ENCODE results near the gene MTR.

The MTR gene

DNA sequence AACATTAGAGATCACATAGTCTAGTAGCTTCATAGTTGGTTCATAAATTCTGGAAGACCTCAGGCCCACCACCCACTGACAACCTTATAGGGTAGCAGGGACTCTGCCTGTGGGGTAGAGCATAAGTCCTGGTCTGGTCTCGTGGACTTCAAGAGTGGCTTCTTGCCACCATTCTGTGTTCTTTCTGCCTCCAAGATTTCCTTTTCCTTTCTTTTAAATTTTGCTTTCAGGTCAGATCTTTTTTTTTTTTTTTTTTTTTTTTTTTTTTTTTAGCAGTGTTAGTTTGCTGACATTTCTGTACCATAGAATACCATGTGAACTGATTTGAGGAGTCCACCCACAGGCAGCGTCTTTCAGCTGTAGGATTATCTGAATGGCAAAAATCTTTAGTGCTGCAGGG lies 28.5 kb downstream of the MTR start:
- Histone ChIP-seq H3K9me3 (replicated peaks; ENCODE audit: insufficient read depth, low read length) (no peaks in the 10 kb centered on the region), H3K27ac (ENCODE audit: low read length) (no peak overlapping the region), H3K36me3 (replicated peaks; ENCODE audit: insufficient read depth, low read length) (no peaks in the 10 kb centered on the region), H3F3A (ENCODE audit: insufficient read depth, low read length) (no peaks in the 10 kb centered on the region), H3K9ac (ENCODE audit: low read length) (no peak overlapping the region), H3K79me2 (ENCODE audit: low read length) (no peaks in the 10 kb centered on the region), H3K27me3 (replicated peaks; ENCODE audit: insufficient read depth, low read length) (no peaks in the 10 kb centered on the region), H3K9me2 (replicated peaks; ENCODE audit: insufficient read depth, low read length) (no peaks in the 10 kb centered on the region), H3K4me2 (ENCODE audit: low read depth, low read length) (no peak overlapping the region), H2AFZ (ENCODE audit: low read length) (no peak overlapping the region), H4K20me1 (ENCODE audit: insufficient read depth, low read length) (no peaks in the 10 kb centered on the region), H3K4me1 (ENCODE audit: low read length) (no peaks in the 10 kb centered on the region), H3K4me3 (ENCODE audit: low read length) (no peak overlapping the region)
- TF ChIP-seq EZH2 (optimal IDR thresholded peaks at IDR 0.05; ENCODE audit: low read depth, low read length) (no peak), EZH2phosphoT487 (IDR thresholded peaks at IDR 0.05; ENCODE audit: low read length) (no peak)
- TF ChIP-seq, protein P1, sequence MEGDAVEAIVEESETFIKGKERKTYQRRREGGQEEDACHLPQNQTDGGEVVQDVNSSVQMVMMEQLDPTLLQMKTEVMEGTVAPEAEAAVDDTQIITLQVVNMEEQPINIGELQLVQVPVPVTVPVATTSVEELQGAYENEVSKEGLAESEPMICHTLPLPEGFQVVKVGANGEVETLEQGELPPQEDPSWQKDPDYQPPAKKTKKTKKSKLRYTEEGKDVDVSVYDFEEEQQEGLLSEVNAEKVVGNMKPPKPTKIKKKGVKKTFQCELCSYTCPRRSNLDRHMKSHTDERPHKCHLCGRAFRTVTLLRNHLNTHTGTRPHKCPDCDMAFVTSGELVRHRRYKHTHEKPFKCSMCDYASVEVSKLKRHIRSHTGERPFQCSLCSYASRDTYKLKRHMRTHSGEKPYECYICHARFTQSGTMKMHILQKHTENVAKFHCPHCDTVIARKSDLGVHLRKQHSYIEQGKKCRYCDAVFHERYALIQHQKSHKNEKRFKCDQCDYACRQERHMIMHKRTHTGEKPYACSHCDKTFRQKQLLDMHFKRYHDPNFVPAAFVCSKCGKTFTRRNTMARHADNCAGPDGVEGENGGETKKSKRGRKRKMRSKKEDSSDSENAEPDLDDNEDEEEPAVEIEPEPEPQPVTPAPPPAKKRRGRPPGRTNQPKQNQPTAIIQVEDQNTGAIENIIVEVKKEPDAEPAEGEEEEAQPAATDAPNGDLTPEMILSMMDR (IDR thresholded peaks at IDR 0.05; ENCODE audit: low read length), result no peak
- DNase-seq, result no peak

DNA sequence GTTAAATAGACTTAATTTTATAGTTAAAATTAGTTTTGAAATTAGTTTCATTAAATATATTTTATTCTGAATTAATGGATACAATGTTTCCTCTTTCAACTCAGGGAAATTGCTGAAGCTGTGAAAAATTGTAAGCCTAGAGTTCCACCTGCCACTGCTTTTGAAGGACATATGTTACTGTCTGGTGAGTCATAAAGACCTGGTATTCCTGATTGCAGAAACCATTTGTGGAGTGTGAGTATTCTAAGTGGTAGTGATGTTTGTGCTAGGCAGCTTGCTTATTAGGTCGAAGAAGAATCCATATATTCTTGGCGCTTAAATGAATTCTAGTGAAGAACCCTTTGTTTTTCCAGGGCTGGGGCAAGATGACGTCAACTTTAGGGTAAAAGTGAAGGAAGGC lies 34.0 kb downstream of the MTR start:
- H3K9me3 ChIP-seq (replicated peaks; ENCODE audit: insufficient read depth, low read length), result no peaks in the 10 kb centered on the region
- peaks cover 3% of the 10 kb centered on the region; the same call in 1 of the 2 replicates for H3K36me3 ChIP-seq (replicated peaks; ENCODE audit: insufficient read depth, low read length)
- H3K4me2 ChIP-seq (ENCODE audit: low read depth, low read length), result no peak overlapping the region
- TF ChIP-seq EZH2 (optimal IDR thresholded peaks at IDR 0.05; ENCODE audit: low read depth, low read length) (no peak), EZH2phosphoT487 (IDR thresholded peaks at IDR 0.05; ENCODE audit: low read length) (no peak)
- TF ChIP-seq, protein P1 (IDR thresholded peaks at IDR 0.05; ENCODE audit: low read length), result no peak
- H3K4me1 ChIP-seq (ENCODE audit: low read length), result no peaks in the 10 kb centered on the region
- H3F3A ChIP-seq (ENCODE audit: insufficient read depth, low read length), result no peaks in the 10 kb centered on the region
- no peak overlapping the region for H2AFZ ChIP-seq (ENCODE audit: low read length)
- no peak for DNase-seq
- no peaks in the 10 kb centered on the region for H3K79me2 ChIP-seq (ENCODE audit: low read length)
- H3K27ac ChIP-seq (ENCODE audit: low read length), result no peak overlapping the region
- no peaks in the 10 kb centered on the region for H3K9me2 ChIP-seq (replicated peaks; ENCODE audit: insufficient read depth, low read length)
- H4K20me1 ChIP-seq (ENCODE audit: insufficient read depth, low read length), result no peaks in the 10 kb centered on the region
- H3K27me3 ChIP-seq (replicated peaks; ENCODE audit: insufficient read depth, low read length), result no peaks in the 10 kb centered on the region
- H3K4me3 ChIP-seq (ENCODE audit: low read length), result no peak overlapping the region
- no peak overlapping the region for H3K9ac ChIP-seq (ENCODE audit: low read length)

DNA sequence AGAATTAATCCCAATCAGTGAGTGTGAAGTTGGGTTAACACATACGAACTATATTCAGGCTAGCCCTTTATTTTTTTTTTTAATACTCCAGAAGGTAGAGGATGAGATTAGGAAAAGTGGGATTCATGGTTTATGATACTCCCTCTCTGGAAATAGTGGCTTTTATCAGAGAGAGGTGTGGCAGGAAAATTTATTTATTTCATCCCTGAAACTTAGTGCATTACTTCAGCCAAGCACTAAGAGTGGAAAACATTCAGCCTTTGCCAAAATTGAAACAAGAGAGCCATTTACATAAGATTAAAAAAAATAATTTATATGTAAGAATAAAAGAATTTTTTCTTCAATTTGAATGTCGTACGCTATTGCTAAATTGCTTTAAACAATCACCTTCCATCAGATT lies 35.0 kb downstream of the MTR start:
- peaks cover 3% of the 10 kb centered on the region; the same call in 1 of the 2 replicates for H3K36me3 ChIP-seq (replicated peaks; ENCODE audit: insufficient read depth, low read length)
- no peak overlapping the region for H3K4me3 ChIP-seq (ENCODE audit: low read length)
- H3K9me2 ChIP-seq (replicated peaks; ENCODE audit: insufficient read depth, low read length), result no peaks in the 10 kb centered on the region
- H3K9ac ChIP-seq (ENCODE audit: low read length), result no peak overlapping the region
- H3K4me1 ChIP-seq (ENCODE audit: low read length), result no peaks in the 10 kb centered on the region
- no peaks in the 10 kb centered on the region for H3K79me2 ChIP-seq (ENCODE audit: low read length)
- no peak overlapping the region for H3K27ac ChIP-seq (ENCODE audit: low read length)
- no peak for TF ChIP-seq EZH2 (optimal IDR thresholded peaks at IDR 0.05; ENCODE audit: low read depth, low read length)
- TF ChIP-seq EZH2phosphoT487 (IDR thresholded peaks at IDR 0.05; ENCODE audit: low read length), result no peak
- TF ChIP-seq, protein P1 (IDR thresholded peaks at IDR 0.05; ENCODE audit: low read length), result no peak
- no peaks in the 10 kb centered on the region for H3K27me3 ChIP-seq (replicated peaks; ENCODE audit: insufficient read depth, low read length)
- no peaks in the 10 kb centered on the region for H3F3A ChIP-seq (ENCODE audit: insufficient read depth, low read length)
- no peak overlapping the region for H2AFZ ChIP-seq (ENCODE audit: low read length)
- H4K20me1 ChIP-seq (ENCODE audit: insufficient read depth, low read length), result no peaks in the 10 kb centered on the region
- no peaks in the 10 kb centered on the region for H3K9me3 ChIP-seq (replicated peaks; ENCODE audit: insufficient read depth, low read length)
- no peak overlapping the region for H3K4me2 ChIP-seq (ENCODE audit: low read depth, low read length)
- DNase-seq, result no peak
